Fibroblast of pulmonary artery (primary cell): ENCODE results near the gene PTPRA.

ENCODE experiments used
- DNase-seq: peaks from one replicate; pipeline ENCODE4 v3.0.0-alpha.2; 2010; ENCODE audit warnings: low read depth
- H3K4me3 ChIP-seq: replicated peaks from 2 replicates; pipeline ENCODE4 v1.5.1; 2011; ENCODE audit warnings: low read depth, mild to moderate bottlenecking, control low read depth, low read length, moderate library complexity
- CTCF ChIP-seq: IDR thresholded peaks from 2 replicates; pipeline ENCODE4 v1.5.1; 2011; ENCODE audit warnings: mild to moderate bottlenecking, control low read depth, low read length, inconsistent platforms; ENCODE audit errors: missing control alignments

The PTPRA gene

DNA sequence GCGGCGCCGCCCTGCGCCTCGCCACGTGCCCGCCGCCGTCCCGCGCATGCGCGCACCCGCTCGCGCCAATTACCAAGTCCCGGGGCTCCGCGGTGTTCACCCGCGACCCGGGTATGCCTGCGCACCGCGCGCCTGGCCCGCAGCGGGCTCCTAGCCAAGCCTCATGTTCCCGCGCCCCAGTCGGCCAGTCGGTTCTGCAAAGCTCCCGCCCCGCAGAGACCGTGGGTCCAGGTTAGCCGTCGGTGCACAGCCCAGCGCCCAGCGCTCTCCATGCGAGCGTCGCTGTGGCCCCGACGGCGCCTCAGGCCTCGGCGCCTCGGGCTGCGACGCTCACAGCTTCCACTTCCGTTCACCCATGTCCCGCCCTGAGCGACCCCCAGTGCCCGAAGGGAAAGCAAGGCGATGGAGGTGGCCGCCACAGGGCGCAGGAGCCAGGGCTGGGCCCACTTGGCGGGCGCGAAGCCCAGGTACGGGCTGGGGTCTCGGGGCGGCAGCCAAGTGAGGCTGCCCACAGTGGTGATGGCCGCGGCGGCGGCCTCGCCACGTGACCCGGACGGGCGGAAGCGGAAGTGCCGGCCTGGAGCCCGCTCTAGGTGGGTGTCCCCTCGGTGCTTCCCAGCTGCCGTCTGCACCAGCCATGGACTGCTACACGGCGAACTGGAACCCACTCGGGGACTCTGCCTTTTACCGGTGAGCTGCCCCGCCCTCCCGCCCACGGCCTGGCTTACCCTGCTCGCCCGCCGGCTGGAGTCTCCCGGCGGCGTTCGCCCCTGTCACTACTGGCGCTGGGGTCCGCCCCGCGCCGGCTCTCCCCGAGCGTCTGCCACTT is 32.9 kb upstream of the PTPRA start, which contains the start of the genes PCED1A and VPS16:
Gene PCED1A (minus strand): TSS at position 518 of the 829 bp plus-strand sequence. CDS start 743 bp downstream, outside the sequence.
Gene VPS16 (plus strand): TSS at position 608 of the 829 bp plus-strand sequence. CDS start 30 bp downstream, at position 638.
- peak within 1 kb of the TSS; percentile 87 for H3K4me3 ChIP-seq
- DNase-seq = peak; percentile 89
- TF ChIP-seq CTCF = no peak

- DNase-seq = peak; percentile 67
- H3K4me3 ChIP-seq = peak overlapping the region; percentile 87
- TF ChIP-seq CTCF = no peak
Measured at GRCh38 chr20:2840967-2841531, 32.2 kb upstream of the PTPRA start.

- H3K4me3 ChIP-seq = no peak overlapping the region
- no peak for TF ChIP-seq CTCF
- DNase-seq = no peak
Measured at GRCh38 chr20:2845607-2846006, 27.7 kb upstream of the PTPRA start.

- no peak for DNase-seq
- no peak overlapping the region for H3K4me3 ChIP-seq
- no peak for TF ChIP-seq CTCF
Measured at GRCh38 chr20:2846698-2847097, 26.6 kb upstream of the PTPRA start.

GRCh38 chr20:2847802-2848201 is 25.5 kb upstream of the PTPRA start:
- no peak for DNase-seq
- TF ChIP-seq CTCF = no peak
- no peak overlapping the region for H3K4me3 ChIP-seq

DNA sequence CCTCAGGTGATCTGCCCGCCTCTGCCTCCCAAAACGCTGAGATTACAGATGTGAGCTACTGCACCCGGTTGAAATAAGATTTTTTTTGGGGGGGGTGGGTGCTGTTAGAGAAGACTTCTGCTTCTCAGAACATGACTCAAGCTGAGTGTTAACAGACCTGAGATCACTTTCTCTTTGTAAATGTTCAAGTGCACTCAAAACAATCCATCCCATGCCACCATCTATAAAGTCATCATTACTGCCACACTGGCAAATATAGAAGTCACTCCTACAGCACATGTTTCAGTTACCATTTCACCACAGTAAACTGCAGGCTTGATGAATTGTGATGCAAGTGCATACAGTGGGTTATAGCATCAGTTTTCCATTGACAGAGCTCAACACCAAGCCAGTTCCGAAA is 23.8 kb upstream of the PTPRA start:
- no peak for DNase-seq
- no peak for TF ChIP-seq CTCF
- H3K4me3 ChIP-seq = no peak overlapping the region
